Progenitor cell of endocrine pancreas (in vitro differentiated cells): ENCODE measurements around the gene CCK. TPM values are rescaled to one million over a fixed set of nuclear protein-coding genes. Genes with fewer than 3 reads are reported as not detected.

Source experiments
- DNase-seq: peaks from one replicate; pipeline ENCODE4 v3.0.0; 2021; ENCODE audit warnings: low spot score; ENCODE audit not compliant: unreplicated experiment
- H3K27ac Mint-ChIP-seq: 2 replicates; pipeline ENCODE4 v1.8.0; 2021; ENCODE audit warnings: mild to moderate bottlenecking, moderate library complexity, mixed read lengths
- H3K27me3 Mint-ChIP-seq: 2 replicates; pipeline ENCODE4 v1.8.0; 2021; ENCODE audit warnings: mixed read lengths
- H3K36me3 Mint-ChIP-seq: 2 replicates; pipeline ENCODE4 v1.8.0; 2022; ENCODE audit warnings: mixed read lengths; ENCODE audit not compliant: insufficient read depth
- H3K4me1 Mint-ChIP-seq: 2 replicates; pipeline ENCODE4 v1.8.0; 2021; ENCODE audit warnings: low read depth, mixed read lengths
- H3K4me3 Mint-ChIP-seq: 2 replicates; pipeline ENCODE4 v1.8.0; 2021; ENCODE audit warnings: low read depth, mild to moderate bottlenecking, moderate library complexity, mixed read lengths
- H3K9me3 Mint-ChIP-seq: 2 replicates; pipeline ENCODE4 v1.8.0; 2021; ENCODE audit warnings: low read depth, mixed read lengths
- CTCF ChIP-seq: fragments of 200-600 bp; sonication (generic); IDR thresholded peaks from one replicate; pipeline ENCODE4 v1.5.0; 2021; ENCODE audit warnings: antibody characterized with exemption, mild to moderate bottlenecking; ENCODE audit not compliant: unreplicated experiment
- total RNA-seq: library from RNA; stranded (reverse); gene quantifications from 2 replicates; pipeline ENCODE4 v1.2.1, GENCODE V29; 2021

Gene CCK
- total RNA-seq, 1 donor from 2014 or later: 1.6 TPM

GRCh38 chr3:42301446-42302175 lies 35.6 kb upstream of the CCK start:
- no peaks in the 10 kb centered on the region for H3K36me3 Mint-ChIP-seq
- no peaks in the 10 kb centered on the region for H3K4me1 Mint-ChIP-seq
- no peak for TF ChIP-seq CTCF
- no peak overlapping the region for H3K27ac Mint-ChIP-seq
- H3K4me3 Mint-ChIP-seq: no peak overlapping the region
- H3K9me3 Mint-ChIP-seq: no peaks in the 10 kb centered on the region
- peaks cover 42% of the 10 kb centered on the region for H3K27me3 Mint-ChIP-seq
- DNase-seq: no peak

- H3K27ac Mint-ChIP-seq: no peak overlapping the region
- peaks cover 42% of the 10 kb centered on the region for H3K27me3 Mint-ChIP-seq
- no peaks in the 10 kb centered on the region for H3K36me3 Mint-ChIP-seq
- H3K4me3 Mint-ChIP-seq: no peak overlapping the region
- no peak for TF ChIP-seq CTCF
- no peak for DNase-seq
- H3K9me3 Mint-ChIP-seq: no peaks in the 10 kb centered on the region
- no peaks in the 10 kb centered on the region for H3K4me1 Mint-ChIP-seq
Measured at GRCh38 chr3:42300778-42301177, 34.8 kb upstream of the CCK start.

GRCh38 chr3:42300013-42300412 lies 34.0 kb upstream of the CCK start:
- Mint-ChIP-seq H3K9me3 (no peaks in the 10 kb centered on the region), H3K36me3 (no peaks in the 10 kb centered on the region), H3K4me1 (no peaks in the 10 kb centered on the region), H3K4me3 (no peak overlapping the region), H3K27me3 (peaks cover 40% of the 10 kb centered on the region), H3K27ac (no peak overlapping the region)
- TF ChIP-seq CTCF: no peak
- peak; percentile 69 for DNase-seq

- TF ChIP-seq CTCF: no peak
- Mint-ChIP-seq H3K27ac (no peak overlapping the region), H3K9me3 (no peaks in the 10 kb centered on the region), H3K4me3 (no peak overlapping the region), H3K36me3 (no peaks in the 10 kb centered on the region), H3K27me3 (peaks cover 37% of the 10 kb centered on the region), H3K4me1 (no peaks in the 10 kb centered on the region)
- DNase-seq: no peak
Measured at GRCh38 chr3:42298259-42298658, 32.3 kb upstream of the CCK start.

GRCh38 chr3:42292009-42292408 lies 26.0 kb upstream of the CCK start:
- no peak overlapping the region for H3K27ac Mint-ChIP-seq
- H3K27me3 Mint-ChIP-seq: peaks cover 11% of the 10 kb centered on the region
- H3K9me3 Mint-ChIP-seq: peaks cover 4% of the 10 kb centered on the region
- H3K4me1 Mint-ChIP-seq: no peaks in the 10 kb centered on the region
- no peak for TF ChIP-seq CTCF
- H3K36me3 Mint-ChIP-seq: no peaks in the 10 kb centered on the region
- no peak for DNase-seq
- H3K4me3 Mint-ChIP-seq: no peak overlapping the region
